HepG2 (cell line): ENCODE data around the gene EFS. TPM values are rescaled to one million over a fixed set of nuclear protein-coding genes. Genes with fewer than 3 reads are reported as not detected.

Experiments used
- ARID2 ChIP-seq: sonication (generic); formaldehyde crosslinking; IDR thresholded peaks from 2 replicates; pipeline ENCODE4 v1.8.1; 2022; ENCODE audit warnings: mild to moderate bottlenecking, missing genetic modification reagents, borderline replicate concordance
- BHLHE40 ChIP-seq: IDR thresholded peaks from 2 replicates; pipeline ENCODE4 v1.6.1; 2011; ENCODE audit warnings: low read length, improper control_type of control experiment
- MBD4 ChIP-seq: IDR thresholded peaks from 2 replicates; pipeline ENCODE4 v1.6.1; 2012; ENCODE audit warnings: low read length, inconsistent platforms, borderline replicate concordance
- RBAK ChIP-seq: sonication (generic); formaldehyde crosslinking; IDR thresholded peaks from 2 replicates; pipeline ENCODE4 v1.5.1; 2020; ENCODE audit warnings: mild to moderate bottlenecking, missing genetic modification reagents
- SMAD1 ChIP-seq: sonication (generic); formaldehyde crosslinking; IDR thresholded peaks from 2 replicates; pipeline ENCODE4 v1.4.0; 2020; ENCODE audit warnings: missing genetic modification reagents, low read depth, mild to moderate bottlenecking, borderline replicate concordance
- SMC3 ChIP-seq: IDR thresholded peaks from 2 replicates; pipeline ENCODE4 v1.6.1; 2011; ENCODE audit warnings: low read length, improper control_type of control experiment
- TBP ChIP-seq: sonication (generic); formaldehyde crosslinking; IDR thresholded peaks from 2 replicates; pipeline ENCODE4 v1.5.0; 2020; ENCODE audit warnings: missing genetic modification reagents
- ZBTB25 ChIP-seq: IDR thresholded peaks from 2 replicates; pipeline ENCODE4 v1.6.1; 2018; ENCODE audit warnings: missing genetic modification reagents
- ZFP90 ChIP-seq: sonication (generic); formaldehyde crosslinking; IDR thresholded peaks from 2 replicates; pipeline ENCODE4 v1.8.0; 2022; ENCODE audit warnings: missing genetic modification reagents, mild to moderate bottlenecking, inconsistent platforms, borderline replicate concordance
- ZIK1 ChIP-seq: sonication (generic); formaldehyde crosslinking; IDR thresholded peaks from 2 replicates; pipeline ENCODE4 v1.5.0; 2020; ENCODE audit warnings: mild to moderate bottlenecking, low read depth, missing genetic modification reagents, borderline replicate concordance
- ZNF235 ChIP-seq: sonication (generic); formaldehyde crosslinking; IDR thresholded peaks from 2 replicates; pipeline ENCODE4 v1.8.1; 2023; ENCODE audit warnings: mild to moderate bottlenecking, missing genetic modification reagents, borderline replicate concordance
- ZNF281 ChIP-seq: sonication (generic); formaldehyde crosslinking; IDR thresholded peaks from 2 replicates; pipeline ENCODE4 v1.4.0; 2020; ENCODE audit warnings: missing genetic modification reagents, borderline replicate concordance
- ZNF30 ChIP-seq: sonication (generic); formaldehyde crosslinking; IDR thresholded peaks from 2 replicates; pipeline ENCODE4 v1.5.0; 2020; ENCODE audit warnings: mild to moderate bottlenecking, missing genetic modification reagents
- ZNF451 ChIP-seq: sonication (generic); formaldehyde crosslinking; IDR thresholded peaks from 2 replicates; pipeline ENCODE4 v1.5.0; 2020; ENCODE audit warnings: mild to moderate bottlenecking, missing genetic modification reagents
- ZNF563 ChIP-seq: sonication (generic); formaldehyde crosslinking; IDR thresholded peaks from 2 replicates; pipeline ENCODE4 v1.8.0; 2022; ENCODE audit warnings: mild to moderate bottlenecking, moderate library complexity, missing genetic modification reagents
- polyA plus RNA-seq, 8 experiments: library from polyadenylated mRNA; depleted of rRNA in 3 of 8; stranded (reverse) in 7 of 8; unstranded in 1 of 8; fragments of >200 nt; fragmentation: Illumina TruSeq in 4 of 8; extraction: Trizol in 4 of 8; gene quantifications; 2 replicates each; pipeline versions ENCODE4 v1.2.1 to v1.2.3, GENCODE V29; 2011 to 2016; ENCODE audit warnings: low read depth in 4 of 8, missing spikeins in 1 of 8, mixed read lengths in 1 of 8; ENCODE audit not compliant: insufficient read depth in 1 of 8
- total RNA-seq, 5 experiments: library from RNA; depleted of rRNA; stranded (reverse); fragments of >200 nt; fragmentation: Illumina TruSeq; extraction: Trizol; gene quantifications; 2 replicates each; pipeline ENCODE4 v1.2.3, GENCODE V29; 2016; ENCODE audit warnings: low read depth in 1 of 5
- TF ChIP-seq, protein P1 (sequence below): sonication (generic); formaldehyde crosslinking; IDR thresholded peaks from 2 replicates; pipeline ENCODE4 v1.8.1; 2023; ENCODE audit warnings: mild to moderate bottlenecking, missing genetic modification reagents
- TF ChIP-seq, protein P2 (sequence below): IDR thresholded peaks from 2 replicates; pipeline ENCODE4 v1.6.1; 2016; ENCODE audit warnings: missing biosample characterization, missing genetic modification reagents, low read depth
- TF ChIP-seq, protein P3 (sequence below): sonication (generic); formaldehyde crosslinking; IDR thresholded peaks from 2 replicates; pipeline ENCODE4 v1.4.0; 2020; ENCODE audit warnings: low read depth, mild to moderate bottlenecking, missing genetic modification reagents
- TF ChIP-seq, protein P4 (sequence below): sonication (generic); formaldehyde crosslinking; IDR thresholded peaks from 2 replicates; pipeline ENCODE4 v1.4.0; 2020; ENCODE audit warnings: missing genetic modification reagents; ENCODE audit errors: not compliant biosample characterization

The EFS gene
- total and polyA plus RNA-seq, 2 of the 13 experiments (the other 11 are each of a cell fraction or from before 2014, with no cell fraction given), result not detected

DNA sequence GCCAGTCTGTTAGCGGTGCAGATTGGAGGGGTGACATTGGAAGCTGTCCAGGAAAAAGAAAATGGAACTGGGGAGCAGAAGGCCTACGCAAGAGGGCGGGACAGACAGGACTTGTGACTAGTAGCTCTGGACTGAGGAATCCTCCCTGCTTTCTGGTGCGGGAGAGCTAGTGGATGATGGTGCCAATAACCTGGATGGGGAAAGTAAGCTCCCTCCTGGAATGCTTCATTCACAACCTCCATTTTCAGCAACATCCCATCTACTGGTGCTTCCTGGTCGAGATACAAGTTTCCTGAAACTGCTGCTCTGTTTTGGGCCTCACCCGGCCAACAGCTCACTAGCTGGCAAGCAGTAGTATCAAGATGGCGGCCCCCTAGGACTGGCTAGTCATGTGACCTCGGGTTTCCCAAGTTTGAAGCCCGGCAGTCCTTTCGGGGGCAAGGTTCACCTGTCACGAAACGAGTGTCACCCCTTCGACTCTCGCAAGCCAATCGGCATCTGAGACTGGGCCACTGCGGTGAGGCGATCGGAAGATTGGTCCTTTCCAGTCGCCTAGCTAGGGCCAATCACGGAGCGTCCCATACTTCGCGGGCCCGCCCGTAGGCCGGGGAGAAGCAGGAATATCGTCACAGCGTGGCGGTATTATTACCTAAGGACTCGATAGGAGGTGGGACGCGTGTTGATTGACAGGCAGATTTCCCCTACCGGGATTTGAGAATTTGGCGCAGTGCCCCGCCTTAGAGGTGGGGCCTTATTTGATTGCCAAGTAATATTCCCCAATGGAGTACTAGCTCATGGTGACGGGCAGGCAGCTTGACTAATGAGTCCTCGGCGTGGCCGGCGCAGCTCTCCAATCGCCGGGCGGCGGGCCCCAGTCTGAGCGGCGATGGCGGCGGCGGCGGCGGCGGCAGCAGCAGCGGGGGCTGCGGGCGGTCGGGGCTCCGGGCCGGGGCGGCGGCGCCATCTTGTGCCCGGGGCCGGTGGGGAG, 44.1 kb downstream of the EFS start, which contains the start of gene PABPN1 (continued):
- TF ChIP-seq SMAD1 (CRISPR knock-in tag) (peak; percentile 98), TBP (CRISPR knock-in tag) (peak; percentile 97; the same call in 1 of the 2 replicates), ZIK1 (peak; percentile 87), ZBTB25 (peak; percentile 98), MBD4 (no peak), ZFP90 (CRISPR knock-in tag) (peak; percentile 98), RBAK (CRISPR knock-in tag) (no peak; the same call in 1 of the 2 replicates), ARID2 (CRISPR knock-in tag) (peak; percentile 90; the same call in 1 of the 2 replicates), ZNF235 (peak; percentile 93; the same call in 1 of the 2 replicates), ZNF451 (peak; percentile 94), BHLHE40 (peak; percentile 78), ZNF30 (peak; percentile 9; the same call in 1 of the 2 replicates), ZNF281 (CRISPR knock-in tag) (peak; percentile 57), ZNF563 (CRISPR knock-in tag) (peak; percentile 77), SMC3 (no peak; the same call in 1 of the 2 replicates)
- TF ChIP-seq, protein P1, sequence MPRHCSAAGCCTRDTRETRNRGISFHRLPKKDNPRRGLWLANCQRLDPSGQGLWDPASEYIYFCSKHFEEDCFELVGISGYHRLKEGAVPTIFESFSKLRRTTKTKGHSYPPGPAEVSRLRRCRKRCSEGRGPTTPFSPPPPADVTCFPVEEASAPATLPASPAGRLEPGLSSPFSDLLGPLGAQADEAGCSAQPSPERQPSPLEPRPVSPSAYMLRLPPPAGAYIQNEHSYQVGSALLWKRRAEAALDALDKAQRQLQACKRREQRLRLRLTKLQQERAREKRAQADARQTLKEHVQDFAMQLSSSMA (CRISPR knock-in tag), result peak; percentile 93
- TF ChIP-seq, protein P2, sequence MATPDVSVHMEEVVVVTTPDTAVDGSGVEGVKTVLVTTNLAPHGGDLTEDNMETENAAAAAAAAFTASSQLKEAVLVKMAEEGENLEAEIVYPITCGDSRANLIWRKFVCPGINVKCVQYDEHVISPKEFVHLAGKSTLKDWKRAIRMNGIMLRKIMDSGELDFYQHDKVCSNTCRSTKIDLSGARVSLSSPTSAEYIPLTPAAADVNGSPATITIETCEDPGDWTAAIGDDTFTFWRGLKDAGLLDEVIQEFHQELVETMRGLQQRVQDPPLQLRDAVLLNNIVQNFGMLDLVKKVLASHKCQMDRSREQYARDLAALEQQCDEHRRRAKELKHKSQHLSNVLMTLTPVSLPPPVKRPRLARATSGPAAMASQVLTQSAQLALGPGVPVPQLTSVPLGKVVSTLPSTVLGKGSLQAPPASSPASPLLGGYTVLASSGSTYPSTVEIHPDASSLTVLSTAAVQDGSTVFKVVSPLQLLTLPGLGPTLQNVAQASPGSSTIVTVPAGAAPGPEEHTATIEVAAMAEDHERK, result peak; percentile 26
- TF ChIP-seq, protein P3, sequence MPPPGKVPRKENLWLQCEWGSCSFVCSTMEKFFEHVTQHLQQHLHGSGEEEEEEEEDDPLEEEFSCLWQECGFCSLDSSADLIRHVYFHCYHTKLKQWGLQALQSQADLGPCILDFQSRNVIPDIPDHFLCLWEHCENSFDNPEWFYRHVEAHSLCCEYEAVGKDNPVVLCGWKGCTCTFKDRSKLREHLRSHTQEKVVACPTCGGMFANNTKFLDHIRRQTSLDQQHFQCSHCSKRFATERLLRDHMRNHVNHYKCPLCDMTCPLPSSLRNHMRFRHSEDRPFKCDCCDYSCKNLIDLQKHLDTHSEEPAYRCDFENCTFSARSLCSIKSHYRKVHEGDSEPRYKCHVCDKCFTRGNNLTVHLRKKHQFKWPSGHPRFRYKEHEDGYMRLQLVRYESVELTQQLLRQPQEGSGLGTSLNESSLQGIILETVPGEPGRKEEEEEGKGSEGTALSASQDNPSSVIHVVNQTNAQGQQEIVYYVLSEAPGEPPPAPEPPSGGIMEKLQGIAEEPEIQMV, result peak; percentile 81
- TF ChIP-seq, protein P4, sequence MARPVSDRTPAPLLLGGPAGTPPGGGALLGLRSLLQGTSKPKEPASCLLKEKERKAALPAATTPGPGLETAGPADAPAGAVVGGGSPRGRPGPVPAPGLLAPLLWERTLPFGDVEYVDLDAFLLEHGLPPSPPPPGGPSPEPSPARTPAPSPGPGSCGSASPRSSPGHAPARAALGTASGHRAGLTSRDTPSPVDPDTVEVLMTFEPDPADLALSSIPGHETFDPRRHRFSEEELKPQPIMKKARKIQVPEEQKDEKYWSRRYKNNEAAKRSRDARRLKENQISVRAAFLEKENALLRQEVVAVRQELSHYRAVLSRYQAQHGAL (CRISPR knock-in tag), result peak; percentile 84
